GM12874 (cell line): ENCODE data around the gene ZBTB5.

Experiments used
- CTCF ChIP-seq: IDR thresholded peaks from 2 replicates; pipeline ENCODE4 v1.5.1; 2011; ENCODE audit warnings: low read depth, mild to moderate bottlenecking, control low read depth, low read length, moderate library complexity; ENCODE audit not compliant: insufficient read depth

Gene ZBTB5

GRCh38 chr9:37430841-37431597 is 34.2 kb downstream of the ZBTB5 start:
- no peak for TF ChIP-seq CTCF

- TF ChIP-seq CTCF, result no peak
Measured at GRCh38 chr9:37429441-37430285, 35.6 kb downstream of the ZBTB5 start.

GRCh38 chr9:37428345-37428744 is 36.9 kb downstream of the ZBTB5 start:
- no peak for TF ChIP-seq CTCF

GRCh38 chr9:37426846-37427245 is 38.4 kb downstream of the ZBTB5 start:
- TF ChIP-seq CTCF, result no peak

- TF ChIP-seq CTCF, result no peak
Measured at GRCh38 chr9:37425298-37425752, 39.9 kb downstream of the ZBTB5 start.

- TF ChIP-seq CTCF, result no peak
Measured at GRCh38 chr9:37424686-37425297, 40.5 kb downstream of the ZBTB5 start.

GRCh38 chr9:37424204-37424685 is 41.0 kb downstream of the ZBTB5 start:
- TF ChIP-seq CTCF, result no peak
